GM13977 (cell line): ENCODE results near the gene DYNAP.

Experiments
- DNase-seq: peaks from one replicate; pipeline ENCODE4 v3.0.0; 2012; ENCODE audit warnings: low spot score
- in situ Hi-C: fragments of 300-500 bp; cut with MboI; formaldehyde crosslinking; loops from one replicate; pipeline ENCODE4 v1.12.0; 2022; ENCODE audit warnings: low sequenced_read_pairs, low pct_unique_long_range_greater_than_20kb, mixed read lengths, inconsistent platforms; ENCODE audit not compliant: unreplicated experiment
- TF ChIP-seq, protein P1 (sequence below): IDR thresholded peaks from 2 replicates; pipeline ENCODE4 v1.5.1; 2012; ENCODE audit warnings: mild to moderate bottlenecking, control low read depth; ENCODE audit not compliant: insufficient read depth; ENCODE audit errors: extremely low read depth, missing control alignments

The DYNAP gene

GRCh38 chr18:54561706-54562267 is 29.3 kb upstream of the DYNAP start:
- DNase-seq = no peak
- TF ChIP-seq, protein P1, sequence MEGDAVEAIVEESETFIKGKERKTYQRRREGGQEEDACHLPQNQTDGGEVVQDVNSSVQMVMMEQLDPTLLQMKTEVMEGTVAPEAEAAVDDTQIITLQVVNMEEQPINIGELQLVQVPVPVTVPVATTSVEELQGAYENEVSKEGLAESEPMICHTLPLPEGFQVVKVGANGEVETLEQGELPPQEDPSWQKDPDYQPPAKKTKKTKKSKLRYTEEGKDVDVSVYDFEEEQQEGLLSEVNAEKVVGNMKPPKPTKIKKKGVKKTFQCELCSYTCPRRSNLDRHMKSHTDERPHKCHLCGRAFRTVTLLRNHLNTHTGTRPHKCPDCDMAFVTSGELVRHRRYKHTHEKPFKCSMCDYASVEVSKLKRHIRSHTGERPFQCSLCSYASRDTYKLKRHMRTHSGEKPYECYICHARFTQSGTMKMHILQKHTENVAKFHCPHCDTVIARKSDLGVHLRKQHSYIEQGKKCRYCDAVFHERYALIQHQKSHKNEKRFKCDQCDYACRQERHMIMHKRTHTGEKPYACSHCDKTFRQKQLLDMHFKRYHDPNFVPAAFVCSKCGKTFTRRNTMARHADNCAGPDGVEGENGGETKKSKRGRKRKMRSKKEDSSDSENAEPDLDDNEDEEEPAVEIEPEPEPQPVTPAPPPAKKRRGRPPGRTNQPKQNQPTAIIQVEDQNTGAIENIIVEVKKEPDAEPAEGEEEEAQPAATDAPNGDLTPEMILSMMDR = no peak
- in situ Hi-C loops = no loop called here

GRCh38 chr18:54580202-54580729 is 10.8 kb upstream of the DYNAP start:
- TF ChIP-seq, protein P1 = no peak
- no peak for DNase-seq
- in situ Hi-C loops = no loop called here

DNA sequence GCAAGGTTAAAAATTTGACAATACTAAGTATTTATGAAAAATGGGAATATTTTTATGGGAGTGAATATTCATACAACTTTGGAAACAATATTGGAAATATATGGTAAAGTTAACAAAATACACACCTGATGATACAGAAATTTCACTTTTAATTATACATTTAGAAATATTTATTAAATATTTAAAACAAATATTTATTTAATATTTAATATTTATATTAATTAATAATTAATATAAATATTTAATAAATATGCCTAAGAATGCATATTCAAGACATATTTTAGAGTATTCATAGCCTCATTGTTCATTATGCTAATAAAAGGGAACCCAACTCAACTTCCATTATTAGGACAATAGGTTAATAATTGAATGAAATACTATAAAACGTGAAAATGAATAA is 7.0 kb upstream of the DYNAP start:
- no peak for DNase-seq
- TF ChIP-seq, protein P1 = no peak
- in situ Hi-C loops = no loop called here

GRCh38 chr18:54585743-54586142 is 5.3 kb upstream of the DYNAP start:
- no peak for DNase-seq

DNA sequence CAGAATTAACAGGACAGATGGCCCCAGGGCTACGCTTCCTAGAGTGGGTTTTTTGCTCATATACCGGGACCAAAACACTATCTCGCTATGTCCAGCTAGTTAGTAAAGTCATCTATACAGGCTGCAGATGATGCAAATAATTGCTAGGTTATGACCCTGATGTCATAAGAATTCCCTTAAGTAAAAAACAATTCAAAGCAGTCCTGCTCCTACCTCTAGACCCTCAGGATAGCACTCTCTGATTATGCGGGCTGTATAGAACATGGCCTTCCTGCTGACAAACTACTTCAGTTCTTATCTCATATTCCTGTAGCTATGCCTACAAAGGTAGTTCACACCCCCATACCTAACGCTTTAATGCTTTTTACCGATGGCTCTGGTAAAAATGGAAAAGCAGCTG is 13.2 kb downstream of the DYNAP start:
- TF ChIP-seq, protein P1 = no peak

More at GRCh38 chr18:54585743-54586142, 5.3 kb upstream of the DYNAP start:
- in situ Hi-C loops = no loop called here
- TF ChIP-seq, protein P1 = no peak

GRCh38 chr18:54606835-54607212 is 15.8 kb downstream of the DYNAP start:
- no peak for DNase-seq
- TF ChIP-seq, protein P1 = no peak
- in situ Hi-C loops = no loop called here

More for the DNA sequence above, 13.2 kb downstream of the DYNAP start:
- in situ Hi-C loops = no loop called here
- no peak for DNase-seq
